ENCODE measurements around the gene MYO10.
A peak's percentile ranks its signal among the peaks of the same experiment; 100 is the strongest.

Gene MYO10

GRCh38 chr5:16913187-16914107 is 22.6 kb downstream of the MYO10 start:
- DNase-seq: no peak

- DNase-seq: no peak
Measured at GRCh38 chr5:16912080-16912479, 24.0 kb downstream of the MYO10 start.

- DNase-seq: no peak
Measured at GRCh38 chr5:16909464-16909863, 26.6 kb downstream of the MYO10 start.

- no peak for DNase-seq
Measured at GRCh38 chr5:16907270-16907669, 28.8 kb downstream of the MYO10 start.

GRCh38 chr5:16906255-16906654 is 29.8 kb downstream of the MYO10 start:
- no peak for DNase-seq

- DNase-seq: no peak
Measured at GRCh38 chr5:16903480-16904300, 32.4 kb downstream of the MYO10 start.

- DNase-seq: no peak
Measured at GRCh38 chr5:16902846-16903245, 33.2 kb downstream of the MYO10 start.

GRCh38 chr5:16901021-16901644 is 35.0 kb downstream of the MYO10 start:
- DNase-seq: no peak

GRCh38 chr5:16899171-16899570 is 36.9 kb downstream of the MYO10 start:
- DNase-seq: no peak

- DNase-seq: no peak
Measured at GRCh38 chr5:16897800-16898199, 38.3 kb downstream of the MYO10 start.

GRCh38 chr5:16897284-16897704 is 38.8 kb downstream of the MYO10 start:
- no peak for DNase-seq

GRCh38 chr5:16896767-16897166 is 39.3 kb downstream of the MYO10 start:
- DNase-seq: no peak

- peak; percentile 59 for DNase-seq
Measured at GRCh38 chr5:16894236-16895057, 41.6 kb downstream of the MYO10 start.

- DNase-seq: no peak
Measured at GRCh38 chr5:16891033-16891432, 45.1 kb downstream of the MYO10 start.

- DNase-seq: no peak
Measured at GRCh38 chr5:16889972-16890519, 46.0 kb downstream of the MYO10 start.

- DNase-seq: no peak
Measured at GRCh38 chr5:16889203-16889971, 46.7 kb downstream of the MYO10 start.

- DNase-seq: no peak
Measured at GRCh38 chr5:16888694-16889124, 47.4 kb downstream of the MYO10 start.

GRCh38 chr5:16886793-16887345 is 49.2 kb downstream of the MYO10 start:
- no peak for DNase-seq

- no peak for DNase-seq
Measured at GRCh38 chr5:16886366-16886736, 49.7 kb downstream of the MYO10 start.

GRCh38 chr5:16885635-16886365 is 50.3 kb downstream of the MYO10 start:
- DNase-seq: no peak
